AG04450 (cell line): ENCODE measurements around the gene SLC35E2B. TPM values are rescaled to one million over a fixed set of nuclear protein-coding genes. Genes with fewer than 3 reads are reported as not detected.
"Not testable (repeated sequence)": the region's sequence is repeated elsewhere in the genome, so short reads cannot be mapped to it uniquely, and the experiment has no call there.

ENCODE experiments used
- CTCF ChIA-PET: fragments of 300-600, 350-600 bp; formaldehyde crosslinking; extraction: SDS; loops from one replicate; lab custom pipeline; 2022; ENCODE audit warnings: antibody characterized with exemption, inconsistent platforms; lab: Charles Lee
- POLR2A ChIA-PET: fragments of 350-600 bp; formaldehyde crosslinking; extraction: SDS; loops from one replicate; lab custom pipeline; 2021; ENCODE audit warnings: antibody characterized with exemption, inconsistent platforms; lab: Yijun Ruan, JAX
- DNase-seq: peaks from one replicate; pipeline ENCODE4 v3.0.0-alpha.2; 2011; ENCODE audit warnings: low read depth, low spot score
- H3K27ac ChIP-seq: one replicate; pipeline ENCODE4 v1.5.1; 2012; ENCODE audit warnings: low read depth, low read length, control low read depth
- H3K27me3 ChIP-seq: one replicate; pipeline ENCODE4 v1.6.0; 2012; ENCODE audit warnings: low read length; ENCODE audit not compliant: control insufficient read depth, insufficient read depth
- H3K4me3 ChIP-seq: 2 replicates; pipeline ENCODE4 v1.5.1; 2011; ENCODE audit warnings: mild to moderate bottlenecking, low read depth, low read length, control low read depth
- H3K9me3 ChIP-seq: 2 replicates; pipeline ENCODE4 v1.5.1; 2012; ENCODE audit warnings: low read length; ENCODE audit not compliant: control insufficient read depth, insufficient read depth
- CTCF ChIP-seq: IDR thresholded peaks from 2 replicates; pipeline ENCODE4 v1.5.1; 2011; ENCODE audit warnings: low read depth, low read length, control low read depth, inconsistent platforms
- polyA plus RNA-seq: library from polyadenylated mRNA; depleted of rRNA; stranded (reverse); fragments of >200 nt; gene quantifications from 2 replicates; pipeline ENCODE4 v1.2.3, GENCODE V29; 2011

SLC35E2B gene
- polyA plus RNA-seq, 1 experiment: 30.5 TPM

GRCh38 chr1:1666526-1666925 lies 26.1 kb downstream of the SLC35E2B start:
- CTCF ChIA-PET: interaction anchor here (1.6 kb wide), 1 partner anchor 12 kb away, joined by 5 read pairs; no protein-coding TSS in a partner anchor

GRCh38 chr1:1665815-1666251 lies 26.8 kb downstream of the SLC35E2B start:
- H3K27ac ChIP-seq: no peak overlapping the region
- POLR2A ChIA-PET: no interaction called here
- TF ChIP-seq CTCF: peak; percentile 43
- no peaks in the 10 kb centered on the region for H3K27me3 ChIP-seq
- H3K4me3 ChIP-seq: no peak overlapping the region
- no peak for DNase-seq
- no peaks in the 10 kb centered on the region for H3K9me3 ChIP-seq
- CTCF ChIA-PET: interaction anchor here (1.6 kb wide), 1 partner anchor 13 kb away, joined by 5 read pairs; no protein-coding TSS in a partner anchor

More at GRCh38 chr1:1666526-1666925, 26.1 kb downstream of the SLC35E2B start:
- no peaks in the 10 kb centered on the region for H3K27me3 ChIP-seq
- H3K9me3 ChIP-seq: no peaks in the 10 kb centered on the region
- H3K4me3 ChIP-seq: no peak overlapping the region
- TF ChIP-seq CTCF: no peak
- POLR2A ChIA-PET: no interaction called here
- no peak overlapping the region for H3K27ac ChIP-seq
- no peak for DNase-seq

GRCh38 chr1:1664941-1665814 lies 27.4 kb downstream of the SLC35E2B start:
- H3K27me3 ChIP-seq: no peaks in the 10 kb centered on the region
- no peak overlapping the region for H3K27ac ChIP-seq
- CTCF ChIA-PET: interaction anchor here (1.6 kb wide), 1 partner anchor 14 kb away, joined by 5 read pairs; no protein-coding TSS in a partner anchor
- no peak overlapping the region for H3K4me3 ChIP-seq
- no peak for TF ChIP-seq CTCF
- H3K9me3 ChIP-seq: no peaks in the 10 kb centered on the region
- POLR2A ChIA-PET: no interaction called here
- DNase-seq: no peak

GRCh38 chr1:1664318-1664717 lies 28.3 kb downstream of the SLC35E2B start:
- H3K9me3 ChIP-seq, H3K4me3 ChIP-seq, H3K27me3 ChIP-seq, H3K27ac ChIP-seq, DNase-seq, CTCF ChIA-PET, POLR2A ChIA-PET: not testable (repeated sequence)

GRCh38 chr1:1662830-1663560 lies 29.6 kb downstream of the SLC35E2B start:
- POLR2A ChIA-PET, H3K4me3 ChIP-seq, H3K9me3 ChIP-seq, H3K27me3 ChIP-seq, DNase-seq, CTCF ChIA-PET: not testable (repeated sequence)
- H3K27ac ChIP-seq: peak overlapping the region; percentile 61

GRCh38 chr1:1662392-1662791 lies 30.2 kb downstream of the SLC35E2B start:
- POLR2A ChIA-PET, H3K9me3 ChIP-seq, H3K4me3 ChIP-seq, DNase-seq, CTCF ChIA-PET, H3K27me3 ChIP-seq: not testable (repeated sequence)
- peak overlapping the region; percentile 61 for H3K27ac ChIP-seq
